Measurements from ENCODE around the gene CREB3.

Gene CREB3

GRCh38 chr9:35754264-35754663 is 21.8 kb downstream of the CREB3 start, which contains the start of gene MSMP:
Gene MSMP (minus strand): TSS chr9:35754276. CDS start chr9:35754129, 147 bp downstream.
- no peak for DNase-seq (ENCODE audit: low read depth)
- no peak for TF ChIP-seq CTCF (IDR thresholded peaks at IDR 0.05; ENCODE audit: low read length, missing control alignments)
- no peak within 1 kb of the TSS for H3K4me3 ChIP-seq (replicated peaks; ENCODE audit: low read depth, low read length)

DNA sequence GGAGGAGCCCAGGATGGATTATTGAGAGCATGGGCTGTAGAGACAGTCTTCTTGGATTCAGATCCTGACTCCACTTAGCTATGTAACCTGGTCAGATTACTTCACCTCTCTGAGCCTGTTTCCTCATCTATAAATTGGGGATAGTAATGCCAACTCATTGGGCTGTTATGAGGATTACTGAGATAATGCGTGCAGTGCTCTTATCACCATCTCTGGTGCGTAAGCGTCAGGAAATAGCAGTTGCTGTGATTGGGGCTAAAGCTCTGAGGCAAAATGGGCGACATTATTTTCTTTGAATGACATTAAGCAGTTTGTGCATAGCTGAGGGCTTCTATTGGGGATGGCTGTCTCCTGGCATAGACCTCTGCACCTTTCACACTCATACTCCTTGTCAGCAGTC is 22.6 kb downstream of the CREB3 start:
- H3K4me3 ChIP-seq (replicated peaks; ENCODE audit: low read depth, low read length): no peak overlapping the region
- no peak for DNase-seq (ENCODE audit: low read depth)
- TF ChIP-seq CTCF (IDR thresholded peaks at IDR 0.05; ENCODE audit: low read length, missing control alignments): no peak

DNA sequence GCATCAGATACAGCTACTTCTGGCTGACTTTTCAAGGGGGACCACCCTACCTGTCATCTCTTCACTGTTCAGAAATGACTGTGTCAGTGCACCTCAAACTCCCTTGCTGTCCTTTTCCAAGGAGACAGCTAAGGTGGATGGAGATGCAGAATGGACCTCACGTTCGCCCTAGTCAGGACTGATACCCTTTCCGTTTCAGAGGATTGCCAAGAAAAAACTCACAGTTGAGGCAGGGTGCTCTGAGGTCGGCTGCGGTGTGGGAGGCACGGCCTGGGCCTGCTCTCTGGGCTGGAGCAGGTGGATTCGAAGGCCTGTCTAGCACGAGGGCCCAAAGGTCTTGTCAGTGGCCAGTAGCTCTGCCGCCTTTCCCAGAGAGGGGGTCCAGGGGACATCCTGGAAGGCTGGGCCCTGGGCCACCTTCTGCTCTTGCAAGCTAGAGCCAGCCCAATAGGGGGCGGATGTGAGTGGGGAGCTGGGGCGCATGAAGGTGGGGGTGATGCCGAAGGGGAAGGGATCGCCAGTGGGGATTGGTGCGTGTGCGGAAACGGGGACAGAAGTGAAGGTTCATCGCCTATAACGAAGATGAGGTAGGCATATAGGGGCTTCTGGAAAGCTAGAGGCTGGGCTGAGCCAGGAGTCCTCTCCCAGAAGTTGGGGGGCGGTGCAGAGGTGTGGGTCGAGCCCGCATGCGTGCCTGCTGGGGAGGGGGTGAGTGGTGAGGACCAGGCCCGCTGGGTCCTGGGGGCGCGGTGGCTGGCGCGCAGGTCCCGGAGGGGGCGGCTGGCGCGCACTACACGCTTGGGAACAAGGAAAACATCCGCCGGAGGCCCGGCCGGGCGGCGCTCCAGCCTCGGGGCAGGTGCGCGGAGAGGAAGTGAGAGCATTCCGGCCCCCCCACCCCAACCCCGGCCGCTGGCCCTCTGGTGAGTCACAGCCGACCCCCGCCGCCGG is 24.1 kb downstream of the CREB3 start:
- TF ChIP-seq CTCF (IDR thresholded peaks at IDR 0.05; ENCODE audit: low read length, missing control alignments): peak; percentile 57
- H3K4me3 ChIP-seq (replicated peaks; ENCODE audit: low read depth, low read length): peak overlapping the region; percentile 32
- DNase-seq (ENCODE audit: low read depth): peak; percentile 26

- no peak for DNase-seq (ENCODE audit: low read depth)
- no peak overlapping the region for H3K4me3 ChIP-seq (replicated peaks; ENCODE audit: low read depth, low read length)
Measured at GRCh38 chr9:35757226-35757891, 24.9 kb downstream of the CREB3 start.

DNA sequence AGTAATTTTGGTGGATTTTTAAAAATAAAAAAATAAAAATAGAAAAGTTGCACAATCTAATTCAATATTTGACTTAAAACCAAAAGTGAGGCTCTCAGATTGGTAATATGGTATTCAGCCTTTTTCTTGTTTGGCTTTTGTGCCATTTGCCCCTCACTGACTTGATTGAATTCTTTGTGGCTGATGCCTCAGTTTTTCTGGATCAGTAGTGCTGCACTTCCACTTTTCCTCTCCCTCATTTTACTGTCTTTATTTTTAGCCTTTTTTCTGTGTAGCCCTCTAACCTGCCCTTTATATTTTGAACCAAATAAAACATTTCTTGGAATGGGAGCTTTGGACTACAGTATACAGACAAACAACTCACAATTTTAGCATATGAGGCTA is 25.4 kb downstream of the CREB3 start:
- no peak overlapping the region for H3K4me3 ChIP-seq (replicated peaks; ENCODE audit: low read depth, low read length)
- no peak for DNase-seq (ENCODE audit: low read depth)
- TF ChIP-seq CTCF (IDR thresholded peaks at IDR 0.05; ENCODE audit: low read length, missing control alignments): no peak

More at GRCh38 chr9:35757226-35757891, 24.9 kb downstream of the CREB3 start:
- TF ChIP-seq CTCF (IDR thresholded peaks at IDR 0.05; ENCODE audit: low read length, missing control alignments): no peak

DNA sequence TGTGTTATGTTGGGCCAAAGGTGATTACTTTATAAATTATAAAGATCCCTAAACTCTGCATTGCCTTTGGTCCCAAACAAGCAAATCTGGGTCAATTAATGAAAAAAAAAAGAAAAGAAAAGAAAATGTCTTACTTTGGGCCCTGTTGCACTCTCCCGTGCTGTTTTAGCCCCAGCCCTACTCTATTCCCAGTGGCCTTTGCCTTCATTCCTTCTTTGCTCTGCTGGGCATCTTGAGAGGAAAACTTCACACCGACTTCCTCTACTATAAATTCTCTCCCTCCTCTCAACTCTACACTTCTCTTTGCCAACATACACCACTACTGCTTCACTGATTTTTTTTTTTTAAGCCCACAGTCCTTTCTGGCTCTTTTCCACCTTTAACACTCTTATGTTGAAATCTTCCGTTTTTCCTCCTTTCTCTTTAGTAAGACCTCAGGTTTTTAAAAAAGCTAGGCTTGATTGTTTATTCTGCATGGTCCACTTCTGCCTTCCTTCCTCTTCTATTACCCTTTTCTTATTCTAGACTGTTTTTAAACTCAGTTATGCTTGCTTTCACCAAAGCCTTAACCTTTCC is 26.1 kb downstream of the CREB3 start:
- peak; percentile 71 for DNase-seq (ENCODE audit: low read depth)
- no peak for TF ChIP-seq CTCF (IDR thresholded peaks at IDR 0.05; ENCODE audit: low read length, missing control alignments)
- H3K4me3 ChIP-seq (replicated peaks; ENCODE audit: low read depth, low read length): no peak overlapping the region

All from fibroblast of pulmonary artery (primary cell).